ENCODE data around the gene ZNF830.

GRCh38 chr17:34974179-34974578 is 12.8 kb downstream of the ZNF830 start:
- TF ChIP-seq CTCF (conservative IDR thresholded peaks at IDR 0.05; ENCODE audit: low read length) (no peak), EZH2phosphoT487 (IDR thresholded peaks at IDR 0.05; ENCODE audit: borderline replicate concordance, low read depth, low read length) (no peak)

All from OCI-LY7 (cell line).